Epithelial cell of proximal tubule (primary cell): Measurements from ENCODE around the gene DNASE2. TPM values are rescaled to one million over a fixed set of nuclear protein-coding genes. Genes with fewer than 3 reads are reported as not detected.

Experiments used
- DNase-seq: peaks from one replicate; pipeline ENCODE4 v3.0.0-alpha.2; 2011; ENCODE audit warnings: low read depth
- H3K4me3 ChIP-seq: 2 replicates; pipeline ENCODE4 v1.5.1; 2011; ENCODE audit warnings: low read depth, mild to moderate bottlenecking, low read length
- CTCF ChIP-seq: conservative IDR thresholded peaks from 2 replicates; pipeline ENCODE4 v1.5.1; 2012; ENCODE audit warnings: low read depth, mild to moderate bottlenecking, low read length
- total RNA-seq: library from RNA; depleted of rRNA; stranded (reverse); fragments of >200 nt; gene quantifications from 2 replicates; pipeline ENCODE4 v1.2.3, GENCODE V29; 2015

DNASE2 gene
- total RNA-seq, 1 donor from 2014 or later: 21.0 TPM

- TF ChIP-seq CTCF: no peak
- peak overlapping the region; percentile 50 for H3K4me3 ChIP-seq
- DNase-seq: no peak
These were observed 13.8 kb downstream of the DNASE2 start for GRCh38 chr19:12867120-12868099.

- no peak for TF ChIP-seq CTCF
- no peak overlapping the region for H3K4me3 ChIP-seq
- DNase-seq: no peak
These were observed 14.7 kb downstream of the DNASE2 start for GRCh38 chr19:12866416-12867119.

DNA sequence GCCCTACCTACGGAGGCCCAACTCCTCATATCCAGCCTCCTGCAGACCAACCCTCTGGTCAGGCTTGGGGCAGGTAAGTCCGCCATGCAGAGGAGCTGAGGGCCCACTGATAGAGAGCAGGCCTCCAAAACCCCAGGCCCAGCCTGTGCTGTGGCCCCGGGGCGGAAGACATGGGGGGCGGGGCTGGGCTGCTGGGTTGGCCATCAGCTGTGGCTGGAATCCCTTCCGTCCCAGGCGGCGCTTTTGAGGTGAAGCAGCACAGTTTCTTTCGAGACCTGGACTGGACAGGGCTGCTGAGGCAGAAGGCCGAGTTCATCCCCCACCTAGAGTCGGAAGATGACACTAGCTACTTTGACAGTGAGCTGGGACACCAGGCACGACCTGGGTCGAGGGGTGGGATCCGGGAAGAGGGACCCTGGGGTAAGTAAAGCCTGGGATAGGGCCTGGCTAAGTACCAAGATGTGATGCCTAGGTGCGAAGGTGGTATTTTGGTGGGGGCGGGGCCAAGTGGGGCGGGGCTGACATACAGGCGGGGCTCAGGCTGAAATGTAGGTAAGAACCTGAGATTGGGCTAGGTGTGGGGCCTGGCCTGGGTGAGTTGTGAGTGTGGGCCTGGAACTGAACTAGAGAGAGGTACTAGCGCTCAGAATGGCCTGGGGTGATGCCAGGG lies 15.4 kb downstream of the DNASE2 start:
- no peak overlapping the region for H3K4me3 ChIP-seq
- DNase-seq: no peak
- no peak for TF ChIP-seq CTCF

DNA sequence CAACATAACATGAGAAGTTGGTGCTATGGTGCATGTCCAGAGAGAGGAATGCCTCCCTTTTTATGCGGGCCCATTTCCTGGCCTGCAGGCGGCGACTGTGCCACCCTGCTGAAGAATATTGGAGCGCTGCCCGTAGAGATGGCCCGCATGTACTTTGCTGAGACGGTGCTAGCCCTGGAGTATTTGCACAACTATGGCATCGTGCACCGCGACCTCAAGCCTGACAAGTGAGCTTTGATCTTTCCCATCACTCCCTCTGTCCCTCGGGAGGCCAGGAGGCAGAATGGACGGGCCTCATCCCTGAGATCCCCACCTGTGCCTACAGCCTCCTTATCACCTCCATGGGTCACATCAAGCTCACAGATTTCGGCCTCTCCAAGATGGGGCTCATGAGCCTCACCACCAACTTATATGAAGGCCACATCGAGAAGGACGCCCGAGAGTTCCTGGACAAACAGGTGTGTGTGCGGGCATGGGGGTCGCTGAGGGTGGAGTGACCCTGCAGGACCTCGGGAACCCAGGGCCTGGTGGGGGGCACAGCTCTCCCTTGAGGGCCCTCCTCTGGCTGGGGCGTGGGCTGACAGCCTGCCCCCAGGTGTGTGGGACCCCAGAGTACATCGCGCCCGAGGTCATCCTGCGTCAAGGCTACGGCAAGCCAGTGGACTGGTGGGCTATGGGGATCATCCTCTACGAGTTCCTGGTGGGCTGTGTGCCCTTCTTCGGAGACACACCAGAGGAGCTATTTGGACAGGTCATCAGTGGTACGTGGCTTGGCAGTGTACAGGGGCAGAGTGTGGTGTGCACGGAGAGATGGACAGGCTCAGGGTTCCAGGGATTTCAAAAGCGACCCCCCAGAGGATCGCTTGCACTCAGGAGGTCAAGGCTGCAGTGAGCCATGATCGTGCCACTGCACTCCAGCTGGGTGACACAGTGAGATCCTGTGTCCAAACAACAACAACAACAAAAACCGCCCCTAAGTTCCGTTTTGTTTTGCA lies 16.2 kb downstream of the DNASE2 start:
- H3K4me3 ChIP-seq: no peak overlapping the region
- DNase-seq: no peak
- TF ChIP-seq CTCF: no peak

- TF ChIP-seq CTCF: no peak
- H3K4me3 ChIP-seq: no peak overlapping the region
- DNase-seq: no peak
These were observed 17.1 kb downstream of the DNASE2 start for GRCh38 chr19:12864143-12864542.

DNA sequence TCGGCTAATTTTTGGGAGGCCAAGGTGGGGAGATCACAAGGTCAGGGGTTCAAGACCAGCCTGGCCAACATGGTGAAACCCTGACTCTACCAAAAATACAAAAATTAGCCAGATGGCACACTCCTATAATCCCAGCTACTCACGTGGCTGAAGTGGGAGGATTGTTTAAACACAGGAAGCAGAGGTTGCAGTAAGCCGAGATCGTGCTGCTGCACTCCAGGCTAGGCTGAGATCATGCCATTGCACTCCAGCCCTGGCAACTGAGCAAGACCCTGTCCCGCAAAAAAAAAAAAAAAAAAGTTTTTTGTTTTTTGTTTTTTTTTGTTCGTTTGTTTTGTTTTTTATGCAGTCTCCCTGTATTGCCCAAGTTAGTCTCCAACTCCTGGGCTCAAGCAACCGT lies 21.7 kb downstream of the DNASE2 start:
- no peak for DNase-seq
- no peak for TF ChIP-seq CTCF
- H3K4me3 ChIP-seq: no peak overlapping the region
